ENCODE results near the gene BAG2.

BAG2 gene

GRCh38 chr6:57224769-57225515 lies 52.8 kb downstream of the BAG2 start:
- no peak for DNase-seq

DNA sequence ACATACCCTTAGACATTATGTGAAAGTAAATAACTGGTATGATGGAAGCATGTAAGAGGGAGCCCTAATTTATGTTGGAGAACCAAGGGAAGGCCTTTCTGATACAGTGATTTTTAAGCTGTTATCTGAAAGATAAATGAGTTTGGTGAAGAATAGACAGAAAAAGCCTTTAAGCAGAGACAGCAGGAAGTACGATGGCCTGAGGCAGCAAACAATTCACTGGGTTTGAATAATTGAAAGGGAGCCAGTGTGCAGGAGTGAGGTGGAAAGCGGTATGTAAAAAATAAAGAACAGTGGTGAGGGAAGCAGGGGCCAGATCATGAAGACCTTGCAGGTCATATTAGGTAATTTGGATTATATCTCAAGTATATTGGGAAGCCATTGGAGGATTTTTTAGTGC lies 54.1 kb downstream of the BAG2 start:
- DNase-seq = no peak

Data from activated CD8-positive, alpha-beta memory T cell treated with anti-CD3 and anti-CD28 coated beads for 24 hours (primary cell).